Measurements from ENCODE around the gene TJAP1. TPM values are rescaled to one million over a fixed set of nuclear protein-coding genes. Genes with fewer than 3 reads are reported as not detected.

The TJAP1 gene
- total RNA-seq, 1 donor from 2014 or later: 12.9 TPM

- Histone ChIP-seq H3K4me3 (no peak overlapping the region), H3K27me3 (no peaks in the 10 kb centered on the region), H2AFZ (replicated peaks) (no peak overlapping the region), H3K27ac (no peak overlapping the region), H3K4me1 (peaks cover 16% of the 10 kb centered on the region), H3K36me3 (no peaks in the 10 kb centered on the region), H3K79me2 (ENCODE audit: low read depth) (peaks cover 47% of the 10 kb centered on the region), H3F3A (ENCODE audit: low read depth) (peaks cover 33% of the 10 kb centered on the region), H3K9me3 (ENCODE audit: low read depth) (no peaks in the 10 kb centered on the region), H4K20me1 (ENCODE audit: low read depth) (peaks cover 13% of the 10 kb centered on the region), H3K9ac (no peak overlapping the region), H3K4me2 (no peak overlapping the region)
- Mint-ChIP-seq H3K4me3 (no peak overlapping the region), H3K4me1 (peaks cover 13% of the 10 kb centered on the region), H3K27ac (no peak overlapping the region), H3K36me3 (peaks cover 24% of the 10 kb centered on the region), H3K9me3 (no peaks in the 10 kb centered on the region), H3K27me3 (ENCODE audit: insufficient read depth, low read depth) (peaks cover 6% of the 10 kb centered on the region)
- TF ChIP-seq EZH2 (IDR thresholded peaks at IDR 0.05) (no peak), CTCF (IDR thresholded peaks at IDR 0.05) (no peak), EZH2phosphoT487 (IDR thresholded peaks at IDR 0.05) (no peak)
- no peak for DNase-seq (ENCODE audit: low spot score)
Observed at GRCh38 chr6:43520097-43520496, 42.7 kb downstream of the TJAP1 start.

- no peak overlapping the region for H3K4me3 Mint-ChIP-seq
- no peak overlapping the region for H2AFZ ChIP-seq (replicated peaks)
- DNase-seq (ENCODE audit: low spot score): no peak
- no peaks in the 10 kb centered on the region for H3K27me3 ChIP-seq
- no peak for TF ChIP-seq CTCF (IDR thresholded peaks at IDR 0.05)
- no peak for TF ChIP-seq EZH2phosphoT487 (IDR thresholded peaks at IDR 0.05)
- no peak for TF ChIP-seq EZH2 (IDR thresholded peaks at IDR 0.05)
- no peak overlapping the region for H3K9ac ChIP-seq
- peaks cover 30% of the 10 kb centered on the region for H3K36me3 Mint-ChIP-seq
- no peaks in the 10 kb centered on the region for H3K9me3 Mint-ChIP-seq
- H3K9me3 ChIP-seq (ENCODE audit: low read depth): no peaks in the 10 kb centered on the region
- H3K27ac ChIP-seq: no peak overlapping the region
- H3K4me1 ChIP-seq: peaks cover 10% of the 10 kb centered on the region
- peaks cover 33% of the 10 kb centered on the region for H3F3A ChIP-seq (ENCODE audit: low read depth)
- H3K79me2 ChIP-seq (ENCODE audit: low read depth): peaks cover 30% of the 10 kb centered on the region
- H4K20me1 ChIP-seq (ENCODE audit: low read depth): peaks cover 4% of the 10 kb centered on the region
- peaks cover 5% of the 10 kb centered on the region for H3K27me3 Mint-ChIP-seq (ENCODE audit: insufficient read depth, low read depth)
- H3K4me1 Mint-ChIP-seq: no peaks in the 10 kb centered on the region
- H3K36me3 ChIP-seq: no peaks in the 10 kb centered on the region
- H3K27ac Mint-ChIP-seq: no peak overlapping the region
- no peak overlapping the region for H3K4me2 ChIP-seq
- H3K4me3 ChIP-seq: no peak overlapping the region
Observed at GRCh38 chr6:43521836-43522235, 44.5 kb downstream of the TJAP1 start.

GRCh38 chr6:43522547-43523261 lies 45.3 kb downstream of the TJAP1 start:
- Histone ChIP-seq H2AFZ (replicated peaks) (no peak overlapping the region), H3K9ac (no peak overlapping the region), H3F3A (ENCODE audit: low read depth) (peaks cover 33% of the 10 kb centered on the region), H3K27me3 (no peaks in the 10 kb centered on the region), H3K4me1 (peaks cover 9% of the 10 kb centered on the region), H3K9me3 (ENCODE audit: low read depth) (no peaks in the 10 kb centered on the region), H3K4me2 (no peak overlapping the region), H3K27ac (no peak overlapping the region), H3K79me2 (ENCODE audit: low read depth) (peaks cover 21% of the 10 kb centered on the region), H3K36me3 (no peaks in the 10 kb centered on the region), H4K20me1 (ENCODE audit: low read depth) (peaks cover 3% of the 10 kb centered on the region), H3K4me3 (no peak overlapping the region)
- Mint-ChIP-seq H3K27ac (no peak overlapping the region), H3K36me3 (peaks cover 34% of the 10 kb centered on the region), H3K4me3 (no peak overlapping the region), H3K27me3 (ENCODE audit: insufficient read depth, low read depth) (peaks cover 8% of the 10 kb centered on the region), H3K9me3 (no peaks in the 10 kb centered on the region), H3K4me1 (no peaks in the 10 kb centered on the region)
- TF ChIP-seq CTCF (IDR thresholded peaks at IDR 0.05): no peak
- no peak for TF ChIP-seq EZH2phosphoT487 (IDR thresholded peaks at IDR 0.05)
- TF ChIP-seq EZH2 (IDR thresholded peaks at IDR 0.05): no peak
- DNase-seq (ENCODE audit: low spot score): no peak

Data from neural progenitor cell (in vitro differentiated cells).